ENCODE measurements around the gene IL1RL2. TPM values are rescaled to one million over a fixed set of nuclear protein-coding genes. Genes with fewer than 3 reads are reported as not detected.
A peak's percentile ranks its signal among the peaks of the same experiment; 100 is the strongest.

IL1RL2 gene
- total RNA-seq, 2 donors from 2014 or later, result 1.1 to 1.2 TPM

GRCh38 chr2:102187496-102188150 lies 800 bp downstream of the IL1RL2 start:
- intact Hi-C loops (cut with DNase I, micrococcal nuclease), result loop anchor here in 1 of 2 donors (5.0 kb wide), 1 partner anchor 55 kb away; no protein-coding TSS in a partner anchor
- DNase-seq, result peak; percentile 36 to 57

DNA sequence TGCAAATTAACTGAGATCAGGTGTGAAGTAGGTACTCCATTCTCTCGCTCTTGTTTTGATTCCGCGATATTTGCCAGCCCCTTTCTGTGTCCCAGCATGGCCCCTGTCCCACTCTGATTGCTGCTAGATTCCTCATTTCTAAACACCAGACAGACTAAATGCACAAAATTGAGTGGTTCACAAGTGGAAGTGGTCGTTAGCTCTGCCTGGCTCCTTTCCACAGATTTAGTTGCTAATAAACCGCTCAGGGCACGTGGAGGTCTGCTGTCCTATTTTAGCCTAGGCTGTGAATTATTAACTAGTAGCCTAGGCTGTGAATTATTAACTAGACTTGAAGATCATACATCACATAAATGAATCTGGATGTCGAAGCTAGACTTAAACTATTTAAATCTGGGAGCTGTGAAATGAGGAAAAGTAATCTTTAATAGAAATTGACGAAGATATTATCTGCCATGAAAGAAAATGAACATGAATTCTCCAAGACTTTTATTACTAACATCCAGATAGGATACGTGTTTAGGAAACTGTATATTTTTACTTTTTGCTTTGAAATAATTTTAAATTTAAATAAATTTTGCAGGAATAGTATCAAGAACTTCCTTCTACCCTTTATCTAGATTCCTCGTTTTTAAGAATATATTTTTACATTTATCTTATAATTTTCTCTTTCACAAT lies 3.7 kb downstream of the IL1RL2 start:
- intact Hi-C loops (cut with DNase I, micrococcal nuclease), result no loop called here
- DNase-seq, result no peak
- peak; percentile 43 for ATAC-seq

More at GRCh38 chr2:102187496-102188150, 800 bp downstream of the IL1RL2 start:
- peak; percentile 73 for ATAC-seq

GRCh38 chr2:102191501-102191900 lies 4.7 kb downstream of the IL1RL2 start:
- intact Hi-C loops (cut with DNase I, micrococcal nuclease), result no loop called here
- ATAC-seq, result no peak
- DNase-seq, result no peak

DNA sequence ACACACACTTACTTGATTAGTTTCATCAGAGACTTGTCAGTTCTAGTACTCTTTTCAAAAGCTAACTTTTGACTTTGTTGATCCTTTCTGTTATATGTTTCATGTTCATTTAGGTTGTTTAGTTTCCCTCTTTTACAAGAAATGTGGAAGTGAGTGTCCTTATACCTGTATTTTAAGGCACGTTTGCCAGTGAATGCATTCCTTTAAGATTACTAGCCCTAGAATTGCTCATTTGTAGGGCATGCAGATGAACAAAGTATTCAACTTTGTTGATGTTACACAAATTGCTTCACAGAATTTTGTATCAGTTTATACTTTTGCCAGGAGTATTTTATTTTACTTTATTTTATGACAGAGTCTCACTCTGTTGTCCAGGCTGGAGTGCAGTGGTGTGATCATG lies 6.3 kb downstream of the IL1RL2 start:
- intact Hi-C loops (cut with DNase I, micrococcal nuclease), result no loop called here
- no peak for DNase-seq
- ATAC-seq, result no peak

DNA sequence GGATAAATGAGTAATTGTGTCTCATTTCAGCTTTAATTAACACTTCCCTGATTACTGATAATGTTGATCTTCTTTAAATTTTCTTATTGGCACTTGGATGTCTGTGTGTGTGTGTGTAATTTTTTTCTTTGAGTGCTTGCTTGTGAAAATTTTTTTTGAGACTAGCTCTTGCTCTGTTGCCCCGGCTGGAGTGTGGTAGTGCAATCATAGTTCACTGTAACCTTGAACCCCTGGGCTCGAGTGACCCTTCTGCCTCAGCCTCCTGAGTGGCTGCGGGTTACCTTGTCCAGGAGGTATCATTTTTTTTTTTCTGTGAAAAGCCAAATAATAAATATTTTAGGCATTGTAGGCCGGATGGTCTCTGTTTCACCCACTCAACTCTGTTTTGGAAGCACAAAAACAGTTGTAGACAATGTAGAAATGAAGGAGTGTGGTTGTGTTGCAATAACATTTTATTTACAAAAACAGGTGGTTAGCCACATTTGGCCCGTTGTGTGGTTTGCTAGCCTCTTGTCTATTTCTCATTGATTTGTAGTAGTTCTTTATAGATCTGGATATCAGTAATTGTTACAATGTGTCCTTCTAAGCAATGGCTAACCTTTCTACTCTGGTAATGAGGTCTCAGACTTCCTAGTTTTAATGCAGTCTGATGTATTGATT lies 7.9 kb downstream of the IL1RL2 start:
- no peak for ATAC-seq
- no peak for DNase-seq
- intact Hi-C loops (cut with DNase I, micrococcal nuclease), result no loop called here

GRCh38 chr2:102197389-102198137 lies 10.7 kb downstream of the IL1RL2 start:
- DNase-seq, result no peak
- intact Hi-C loops (cut with DNase I, micrococcal nuclease), result no loop called here
- ATAC-seq, result no peak

- DNase-seq (no peak), ATAC-seq (no peak)
- intact Hi-C loops (cut with DNase I, micrococcal nuclease), result no loop called here
These were observed 13.7 kb downstream of the IL1RL2 start for GRCh38 chr2:102200539-102200938.

DNA sequence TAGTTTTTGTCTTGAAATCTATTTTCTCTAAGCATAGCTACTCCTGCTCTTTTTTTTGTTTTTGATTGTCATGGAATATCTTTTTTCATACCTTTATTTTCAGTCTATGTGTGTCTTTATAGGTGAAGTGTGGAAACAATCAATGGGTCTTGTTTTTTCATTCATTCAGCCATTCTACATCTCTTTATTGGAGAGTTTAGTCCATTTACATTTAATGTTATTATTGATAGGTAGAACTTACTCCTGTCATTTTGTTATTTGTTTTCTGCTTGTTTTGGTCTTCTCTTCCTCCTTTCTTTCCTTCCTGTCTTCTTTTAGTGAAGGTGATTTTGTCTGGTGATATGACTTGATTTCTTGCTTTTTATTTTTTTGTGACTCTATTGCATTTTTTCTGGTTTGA lies 17.8 kb downstream of the IL1RL2 start:
- intact Hi-C loops (cut with DNase I, micrococcal nuclease), result no loop called here
- DNase-seq, result no peak
- no peak for ATAC-seq

DNA sequence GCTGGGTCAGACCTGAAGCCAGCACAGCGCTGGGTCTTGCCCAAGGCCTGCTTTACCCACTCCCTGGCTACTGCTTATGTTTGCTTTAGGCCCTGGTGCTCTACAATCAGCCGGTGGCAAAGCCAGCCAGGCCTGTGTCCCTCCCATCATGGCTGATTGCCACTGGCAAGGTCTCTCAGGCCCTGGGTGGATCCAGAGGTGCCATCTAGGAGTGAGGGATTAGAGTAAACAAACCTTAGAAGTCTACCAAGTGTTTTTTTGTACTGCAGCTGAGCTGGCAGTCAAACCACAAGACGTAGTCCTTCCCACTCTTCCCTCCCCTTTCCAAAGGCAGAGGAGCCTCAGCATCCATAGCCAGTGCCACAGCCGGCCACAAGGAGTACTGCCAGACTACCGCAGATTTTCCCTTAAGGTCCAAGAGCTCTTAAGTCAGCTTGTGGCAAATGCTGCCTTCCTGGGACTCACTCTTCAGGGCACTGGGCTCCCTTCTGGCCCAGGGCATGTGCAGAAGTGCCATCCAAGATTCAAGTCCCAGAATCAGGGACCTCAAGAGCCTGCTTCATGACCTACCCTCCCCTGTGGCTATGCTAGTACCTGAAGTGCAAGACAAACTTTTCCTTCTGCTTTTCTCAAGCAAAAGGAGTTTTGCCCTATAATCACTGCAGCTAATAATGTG lies 20.0 kb downstream of the IL1RL2 start:
- no peak for DNase-seq
- ATAC-seq, result peak; percentile 26

DNA sequence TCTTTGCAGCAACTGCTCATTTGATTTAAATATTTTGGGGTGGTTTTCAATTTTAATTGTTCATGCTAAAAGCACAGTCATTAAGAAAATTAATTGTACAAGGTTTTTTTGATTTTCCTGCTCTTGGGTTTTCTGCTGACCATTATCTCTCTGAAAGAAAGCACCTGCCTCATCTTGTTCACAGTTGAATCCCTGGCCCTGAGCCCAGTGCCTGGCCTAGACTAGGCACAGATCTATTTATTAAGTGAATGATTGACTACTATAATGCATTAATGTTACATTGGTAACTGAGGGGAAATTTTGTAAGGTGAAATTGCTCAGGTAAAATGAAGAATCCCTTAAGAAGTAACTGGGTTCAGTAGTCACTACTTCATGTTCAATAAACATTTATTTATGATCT lies 22.0 kb downstream of the IL1RL2 start:
- no peak for DNase-seq
- ATAC-seq, result no peak
- intact Hi-C loops (cut with DNase I, micrococcal nuclease), result no loop called here

More for the DNA sequence above, 20.0 kb downstream of the IL1RL2 start:
- intact Hi-C loops (cut with DNase I, micrococcal nuclease), result no loop called here

DNA sequence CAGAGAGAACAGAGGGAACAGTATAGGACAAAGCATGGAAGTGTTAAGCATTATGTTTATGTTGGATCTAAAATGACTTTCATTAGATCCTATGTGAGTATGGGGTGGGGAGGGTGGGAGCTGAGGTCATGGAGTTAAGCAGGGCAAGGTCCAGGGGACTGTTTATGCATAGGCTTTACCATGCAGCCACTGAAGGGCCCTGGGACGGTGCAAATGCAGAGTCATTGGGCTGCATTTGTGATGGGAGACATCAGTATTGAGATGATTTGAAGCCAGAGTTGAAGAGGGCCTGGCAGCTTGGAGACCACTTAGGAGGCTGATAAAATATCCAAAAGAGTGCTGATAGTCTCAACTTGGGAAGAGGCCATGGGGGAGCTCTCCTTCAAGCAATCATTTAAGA lies 22.7 kb downstream of the IL1RL2 start:
- ATAC-seq (no peak), DNase-seq (no peak)
- intact Hi-C loops (cut with DNase I, micrococcal nuclease), result no loop called here

GRCh38 chr2:102217032-102217431 lies 30.2 kb downstream of the IL1RL2 start:
- DNase-seq (no peak), ATAC-seq (peak; percentile 79)
- intact Hi-C loops (cut with DNase I, micrococcal nuclease), result no loop called here

- intact Hi-C loops (cut with DNase I, micrococcal nuclease), result no loop called here
- no peak for DNase-seq
- no peak for ATAC-seq
These were observed 38.3 kb downstream of the IL1RL2 start for GRCh38 chr2:102224824-102225739.

DNA sequence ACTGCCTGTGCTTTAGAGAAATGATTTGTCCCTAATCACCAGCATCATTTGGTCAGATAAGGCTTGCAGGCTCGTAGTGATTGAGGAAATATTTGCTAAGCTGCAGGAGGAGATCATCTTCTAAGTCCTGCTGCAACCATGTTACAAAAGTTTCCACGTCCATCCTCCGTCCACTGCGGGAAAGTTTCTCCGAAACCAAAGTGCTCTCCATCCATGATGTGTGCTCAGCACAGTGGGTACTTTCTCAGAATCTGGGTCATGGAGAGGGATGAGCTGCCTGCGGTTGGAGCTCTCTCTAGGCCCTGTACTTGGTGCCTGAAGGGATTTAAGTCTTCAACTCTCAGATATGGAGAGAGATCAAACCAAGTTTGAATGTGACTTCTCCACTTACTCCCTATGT lies 39.3 kb downstream of the IL1RL2 start:
- ATAC-seq, result no peak
- intact Hi-C loops (cut with DNase I, micrococcal nuclease), result no loop called here
- no peak for DNase-seq

- DNase-seq (no peak), ATAC-seq (peak; percentile 73)
- intact Hi-C loops (cut with DNase I, micrococcal nuclease), result no loop called here
These were observed 40.0 kb downstream of the IL1RL2 start for GRCh38 chr2:102226612-102227391.

DNA sequence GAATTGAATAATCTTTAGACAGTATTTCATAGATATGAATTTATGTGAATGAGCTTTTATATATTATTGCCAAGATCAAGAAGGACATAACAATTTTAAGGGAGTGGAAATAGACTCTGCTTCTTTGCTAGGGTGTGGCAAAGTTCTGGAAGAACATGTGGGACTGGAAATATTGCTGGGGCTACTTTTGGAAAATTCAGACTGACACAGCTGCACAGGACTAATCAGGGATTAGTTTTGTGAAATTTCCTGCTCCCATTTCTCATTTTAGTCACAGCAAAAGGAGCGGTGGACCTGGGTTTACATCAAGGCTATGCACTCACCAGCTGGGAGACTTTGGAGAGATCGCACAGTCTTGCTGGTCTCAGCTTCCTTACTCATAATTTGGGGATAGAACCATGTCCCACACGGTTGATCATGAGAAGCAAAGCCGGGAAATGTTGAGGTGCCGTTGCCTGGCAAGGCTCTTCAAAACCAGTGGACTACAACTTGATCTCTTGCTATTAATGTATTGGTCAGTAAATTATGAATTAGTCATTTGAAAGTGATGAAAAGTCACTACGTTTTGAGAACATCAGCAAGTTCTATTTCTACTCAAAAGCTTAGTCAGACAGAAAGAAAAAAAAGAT lies 42.4 kb downstream of the IL1RL2 start:
- intact Hi-C loops (cut with DNase I, micrococcal nuclease), result no loop called here
- DNase-seq (no peak), ATAC-seq (no peak)

DNA sequence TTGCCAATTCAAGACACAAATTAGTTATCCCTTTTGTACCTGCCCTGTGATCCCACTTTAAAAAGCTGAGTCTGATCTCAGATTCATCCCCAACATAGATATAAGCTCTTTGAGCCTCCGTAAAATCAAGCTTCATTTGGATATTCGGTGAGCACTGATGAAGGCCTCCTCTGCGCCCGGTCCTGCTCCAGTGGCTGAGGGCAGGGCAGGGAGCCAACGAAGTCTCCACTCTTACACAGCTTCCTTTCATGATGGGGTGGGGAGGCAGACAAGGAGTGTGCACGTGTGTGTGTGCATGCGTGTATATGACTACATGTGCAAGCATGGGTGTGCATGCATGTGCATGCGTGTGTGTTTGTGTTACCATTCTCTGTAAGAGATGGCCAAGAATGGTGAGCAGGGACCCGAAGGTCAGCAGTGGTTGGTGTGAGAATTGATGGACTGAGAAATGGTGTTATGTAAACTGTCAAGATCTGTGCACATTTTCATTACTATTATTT lies 43.6 kb downstream of the IL1RL2 start:
- ATAC-seq, result no peak
- intact Hi-C loops (cut with DNase I, micrococcal nuclease), result no loop called here

More for the DNA sequence above, 43.6 kb downstream of the IL1RL2 start:
- DNase-seq, result no peak
